PC-3 (cell line): ENCODE data around the gene GRIN3A. TPM values are rescaled to one million over a fixed set of nuclear protein-coding genes. Genes with fewer than 3 reads are reported as not detected.

Experiments used
- ATAC-seq: fragments of 200-7000 bp; cut with Tn5 transposase; 2 replicates; pipeline ENCODE4 v1.9.1; 2020; ENCODE audit warnings: mild to moderate bottlenecking, moderate library complexity
- BruUV-seq: library from RNA; stranded (reverse); fragments of 400-500 nt; replicated peaks from 2 replicates; lab custom pipeline; 2021; lab: Mats Ljungman, UMichigan
- CTCF ChIA-PET: fragments of 300-600 bp; sonication (Branson Sonifier 250); formaldehyde crosslinking; loops from one replicate; lab custom pipeline; 2022; ENCODE audit warnings: antibody characterized with exemption; lab: Charles Lee
- POLR2A ChIA-PET: fragments of 300-600 bp; sonication (Branson Sonifier 250); formaldehyde crosslinking; loops from one replicate; lab custom pipeline; 2022; ENCODE audit warnings: antibody characterized with exemption; ENCODE audit not compliant: unreplicated experiment; lab: Charles Lee
- DNase-seq: peaks from one replicate; pipeline ENCODE4 v3.0.0-alpha.2; 2015
- H2AFZ ChIP-seq: fragments of 300-600 bp; sonication (generic); 2 replicates; pipeline ENCODE4 v1.6.0; 2016; ENCODE audit warnings: antibody characterized with exemption, low read length
- H3F3A ChIP-seq: fragments of 300-600 bp; sonication (generic); one replicate; pipeline ENCODE4 v1.6.0; 2017; ENCODE audit warnings: antibody characterized with exemption, low read length, control low read depth, mild to moderate bottlenecking; ENCODE audit not compliant: unreplicated experiment
- H3K27ac ChIP-seq: fragments of 300-600 bp; sonication (generic); 2 replicates; pipeline ENCODE4 v1.5.1; 2016; ENCODE audit warnings: mild to moderate bottlenecking, low read length
- H3K27me3 ChIP-seq: fragments of 300-600 bp; sonication (generic); 2 replicates; pipeline ENCODE4 v1.6.1; 2016; ENCODE audit warnings: low read length, mixed read lengths
- H3K36me3 ChIP-seq: fragments of 300-600 bp; sonication (generic); 2 replicates; pipeline ENCODE4 v1.6.1; 2016; ENCODE audit warnings: low read depth, mixed run types, low read length, mixed read lengths
- H3K4me1 ChIP-seq: fragments of 300-600 bp; sonication (generic); 2 replicates; pipeline ENCODE4 v1.5.1; 2016; ENCODE audit warnings: low read length; ENCODE audit not compliant: insufficient read depth
- H3K4me2 ChIP-seq: fragments of 300-600 bp; sonication (generic); 2 replicates; pipeline ENCODE4 v1.6.0; 2016; ENCODE audit warnings: low read length
- H3K4me3 ChIP-seq: fragments of 300-600 bp; sonication (generic); 2 replicates; pipeline ENCODE4 v1.5.1; 2016; ENCODE audit warnings: mild to moderate bottlenecking, low read length, mixed read lengths
- H3K79me2 ChIP-seq: fragments of 300-600 bp; sonication (generic); 2 replicates; pipeline ENCODE4 v1.6.1; 2017; ENCODE audit warnings: low read length, mixed read lengths
- H3K9ac ChIP-seq: fragments of 300-600 bp; sonication (generic); 2 replicates; pipeline ENCODE4 v1.6.0; 2016; ENCODE audit warnings: mild to moderate bottlenecking, low read length
- H3K9me2 ChIP-seq: fragments of 300-600 bp; sonication (generic); replicated peaks from 2 replicates; pipeline ENCODE4 v1.6.1; 2016; ENCODE audit warnings: mixed run types, low read length, mixed read lengths
- H3K9me3 ChIP-seq: fragments of 300-600 bp; sonication (generic); 2 replicates; pipeline ENCODE4 v1.6.1; 2016; ENCODE audit warnings: low read length, mixed read lengths
- H4K20me1 ChIP-seq: fragments of 300-600 bp; sonication (generic); 2 replicates; pipeline ENCODE4 v1.6.1; 2016; ENCODE audit warnings: low read length, mixed read lengths
- CTCF ChIP-seq: fragments of 300-600 bp; sonication (generic); conservative IDR thresholded peaks from 2 replicates; pipeline ENCODE4 v1.5.1; 2017; ENCODE audit warnings: antibody characterized with exemption, low read depth, mild to moderate bottlenecking, low read length
- EZH2 ChIP-seq: fragments of 300-600 bp; sonication (generic); IDR thresholded peaks from one replicate; pipeline ENCODE4 v1.6.1; 2017; ENCODE audit warnings: antibody characterized with exemption, mild to moderate bottlenecking, low read length; ENCODE audit not compliant: unreplicated experiment
- EZH2phosphoT487 ChIP-seq: fragments of 300-600 bp; sonication (generic); IDR thresholded peaks from 2 replicates; pipeline ENCODE4 v1.6.1; 2018; ENCODE audit warnings: mild to moderate bottlenecking, antibody characterized with exemption, low read length, borderline replicate concordance
- intact Hi-C: fragments of 100-400 bp; cut with micrococcal nuclease; formaldehyde crosslinking; loops from 2 replicates; pipeline ENCODE4 v1.9.0; 2023
- total RNA-seq: library from RNA; depleted of rRNA; stranded (reverse); fragments of >200 nt; gene quantifications from 2 replicates; pipeline ENCODE4 v1.2.3, GENCODE V29; 2014

GRIN3A gene
- total RNA-seq, 1 experiment from 2014 or later: not detected

- Histone ChIP-seq H3K79me2 (no peaks in the 10 kb centered on the region), H3K36me3 (no peaks in the 10 kb centered on the region), H3K27me3 (no peaks in the 10 kb centered on the region), H3K9me3 (no peaks in the 10 kb centered on the region), H3K4me2 (no peak overlapping the region), H2AFZ (no peak overlapping the region), H3K4me3 (no peak overlapping the region), H3K27ac (no peak overlapping the region), H3K9ac (no peak overlapping the region), H3F3A (no peaks in the 10 kb centered on the region), H3K9me2 (no peaks in the 10 kb centered on the region), H3K4me1 (no peaks in the 10 kb centered on the region), H4K20me1 (no peaks in the 10 kb centered on the region)
- intact Hi-C loops: no loop called here
- TF ChIP-seq EZH2 (no peak), CTCF (no peak), EZH2phosphoT487 (no peak)
- ATAC-seq (no peak), DNase-seq (no peak)
- no TSS peak for BruUV-seq
- ChIA-PET CTCF (no interaction called here), POLR2A (no interaction called here)
These were observed 21.8 kb downstream of the GRIN3A start for GRCh38 chr9:101716629-101717028.

- CTCF ChIA-PET: no interaction called here
- peak; percentile 4 for DNase-seq
These were observed 27.0 kb downstream of the GRIN3A start for GRCh38 chr9:101711330-101711941.

More at GRCh38 chr9:101711330-101711941, 27.0 kb downstream of the GRIN3A start:
- POLR2A ChIA-PET: no interaction called here
- Histone ChIP-seq H3K4me3 (no peak overlapping the region), H3K79me2 (no peaks in the 10 kb centered on the region), H3K9me2 (no peaks in the 10 kb centered on the region), H3K4me2 (no peak overlapping the region), H3K4me1 (no peaks in the 10 kb centered on the region), H4K20me1 (no peaks in the 10 kb centered on the region), H3K27me3 (no peaks in the 10 kb centered on the region), H3K36me3 (no peaks in the 10 kb centered on the region), H3F3A (no peaks in the 10 kb centered on the region), H3K9me3 (no peaks in the 10 kb centered on the region), H3K27ac (no peak overlapping the region), H3K9ac (no peak overlapping the region), H2AFZ (no peak overlapping the region)
- BruUV-seq: no TSS peak
- TF ChIP-seq EZH2phosphoT487 (no peak), CTCF (peak; percentile 68)
- intact Hi-C loops: no loop called here
- no peak for ATAC-seq
